ENCODE data around the gene KLHDC9.

KLHDC9 gene

DNA sequence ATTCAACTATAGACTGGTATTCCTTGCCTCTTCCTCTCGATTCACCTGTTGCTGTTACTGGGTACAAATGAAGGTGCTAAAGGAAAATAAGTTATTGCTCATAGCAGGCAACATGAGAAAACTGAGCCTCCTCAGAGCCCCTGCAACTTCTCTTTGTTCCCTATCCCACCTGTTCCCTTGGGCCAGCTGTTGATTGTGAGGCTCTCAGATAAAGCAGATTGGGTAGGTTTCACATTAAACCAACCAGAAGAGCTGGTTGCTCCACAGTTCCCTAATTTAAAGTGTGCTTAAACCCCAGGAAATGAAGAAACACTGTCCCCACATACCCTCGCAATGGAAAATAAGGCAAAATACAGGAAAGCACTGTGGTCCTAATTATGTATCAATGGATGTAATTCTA is 29.5 kb downstream of the KLHDC9 start:
- TF ChIP-seq CTCF (conservative IDR thresholded peaks at IDR 0.05) (no peak), ZFX (IDR thresholded peaks at IDR 0.05) (no peak)
- no peak overlapping the region for H3K27ac ChIP-seq

- TF ChIP-seq ZFX (IDR thresholded peaks at IDR 0.05) = no peak
- no peak for TF ChIP-seq CTCF (conservative IDR thresholded peaks at IDR 0.05)
- no peak overlapping the region for H3K27ac ChIP-seq
Observed at GRCh38 chr1:161128591-161129420, 30.6 kb downstream of the KLHDC9 start.

DNA sequence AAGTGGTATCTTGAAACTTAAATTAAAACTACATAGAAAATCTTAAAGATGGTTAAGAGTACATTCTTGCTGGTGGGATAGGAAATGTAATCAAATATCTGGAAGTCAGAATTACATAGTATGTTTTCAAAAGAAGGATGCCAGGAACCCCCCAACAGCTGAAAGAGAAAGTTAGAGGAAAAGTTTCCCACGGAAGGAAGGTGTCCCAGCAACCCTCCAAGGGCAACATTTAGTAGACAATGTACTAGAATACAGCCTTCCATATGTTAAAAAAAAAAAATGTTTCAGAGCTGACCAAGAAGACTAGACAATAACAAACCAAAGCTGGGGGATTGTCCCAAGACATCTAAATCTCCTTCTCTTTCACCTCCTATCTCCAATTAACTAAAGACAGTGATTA is 32.1 kb downstream of the KLHDC9 start:
- no peak for TF ChIP-seq CTCF (conservative IDR thresholded peaks at IDR 0.05)
- TF ChIP-seq ZFX (IDR thresholded peaks at IDR 0.05) = no peak
- no peak overlapping the region for H3K27ac ChIP-seq

GRCh38 chr1:161131523-161132409 is 33.6 kb downstream of the KLHDC9 start:
- H3K27ac ChIP-seq = peak overlapping the region; percentile 91
- TF ChIP-seq ZFX (IDR thresholded peaks at IDR 0.05) (no peak), CTCF (conservative IDR thresholded peaks at IDR 0.05) (no peak)

DNA sequence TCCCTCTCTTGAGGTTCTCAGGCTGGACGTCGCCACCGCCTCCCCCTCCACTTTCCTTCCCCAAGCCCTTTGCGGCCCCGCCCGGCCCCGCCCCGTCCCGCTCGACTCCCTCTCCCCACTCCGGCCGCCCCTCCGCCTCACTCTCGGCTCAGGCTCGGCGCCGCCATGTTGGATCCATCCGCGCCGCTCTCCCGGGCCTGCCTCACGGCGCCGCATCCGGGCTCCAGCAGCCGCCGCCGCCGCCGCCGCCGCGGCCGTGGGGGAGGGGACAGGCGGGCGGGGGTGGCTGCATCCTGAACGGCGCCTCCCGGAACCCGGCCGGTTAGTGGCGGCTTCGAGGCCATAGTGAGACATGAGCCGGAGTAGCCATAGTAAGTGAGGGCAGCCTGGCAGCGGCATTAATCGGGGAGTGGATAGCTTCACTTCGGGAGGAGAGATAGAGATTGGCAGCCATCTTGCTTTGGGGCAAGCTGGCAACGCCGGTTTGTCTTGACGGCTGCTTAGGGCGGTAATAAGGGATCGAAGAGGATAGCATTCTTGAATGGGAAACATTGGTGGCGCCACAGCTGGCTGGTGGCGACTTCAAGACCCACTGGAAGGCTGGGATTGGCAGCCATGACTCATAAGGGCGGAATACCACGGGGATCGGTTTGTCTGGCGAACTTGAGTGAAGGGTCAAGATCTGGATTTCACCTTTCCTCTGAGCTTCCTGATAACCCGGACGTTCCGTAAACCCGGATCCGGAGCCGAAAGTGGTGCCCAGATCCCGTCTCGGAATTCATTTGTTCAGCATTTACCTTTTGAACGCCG is 34.5 kb downstream of the KLHDC9 start, which contains the start of gene DEDD:
Gene DEDD, minus strand, starts transcription at position 258 of the 810 bp plus-strand sequence. CDS start 8,205 bp downstream, outside the sequence.
- TF ChIP-seq CTCF (conservative IDR thresholded peaks at IDR 0.05) = no peak; the same call in none of the 2 replicates
- TF ChIP-seq ZFX (IDR thresholded peaks at IDR 0.05) = no peak; the same call in 1 of the 2 replicates
- H3K27ac ChIP-seq = peak within 1 kb of the TSS; percentile 91

GRCh38 chr1:161133220-161133740 is 35.1 kb downstream of the KLHDC9 start:
- H3K27ac ChIP-seq = peak overlapping the region; percentile 91
- TF ChIP-seq ZFX (IDR thresholded peaks at IDR 0.05) = no peak
- no peak for TF ChIP-seq CTCF (conservative IDR thresholded peaks at IDR 0.05)
